ENCODE data around the gene ADAMTSL5.
"Not testable (repeated sequence)": the region's sequence is repeated elsewhere in the genome, so short reads cannot be mapped to it uniquely, and the experiment has no call there.

The ADAMTSL5 gene

GRCh38 chr19:1512671-1513498, at the start of gene ADAMTSL5:
Gene ADAMTSL5, minus strand, starts transcription at chr19:1513019. Its CDS starts 2,076 bp downstream, at chr19:1510943.
- DNase-seq, result no peak

- no peak for DNase-seq
Observed at GRCh38 chr19:1561236-1561842, 48.5 kb upstream of the ADAMTSL5 start.

- no peak for DNase-seq
Observed at GRCh38 chr19:1560286-1560882, 47.6 kb upstream of the ADAMTSL5 start.

DNA sequence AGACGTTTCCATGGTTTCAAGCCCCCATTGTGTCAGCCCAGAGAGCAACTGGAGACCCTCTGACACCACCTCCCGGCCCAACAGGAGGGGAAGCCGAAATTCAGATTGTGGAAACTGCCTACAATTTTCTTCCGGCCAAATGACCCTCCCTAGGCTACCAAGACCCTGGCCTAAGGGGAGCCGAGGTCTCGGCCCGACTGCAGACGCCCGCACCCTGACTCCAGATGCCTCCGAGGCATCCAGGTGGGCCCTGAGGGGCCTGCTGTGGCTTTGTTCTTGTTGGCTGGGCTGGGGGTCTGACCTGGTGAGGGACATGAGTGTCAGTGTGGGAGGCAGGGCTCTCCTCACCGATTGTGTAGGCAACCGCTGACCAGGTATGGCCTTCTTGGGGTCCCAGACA, 45.7 kb upstream of the ADAMTSL5 start:
- DNase-seq, result no peak

- DNase-seq, result no peak
Observed at GRCh38 chr19:1556390-1557070, 43.7 kb upstream of the ADAMTSL5 start.

GRCh38 chr19:1555487-1556389, 42.9 kb upstream of the ADAMTSL5 start:
- DNase-seq, result no peak

DNA sequence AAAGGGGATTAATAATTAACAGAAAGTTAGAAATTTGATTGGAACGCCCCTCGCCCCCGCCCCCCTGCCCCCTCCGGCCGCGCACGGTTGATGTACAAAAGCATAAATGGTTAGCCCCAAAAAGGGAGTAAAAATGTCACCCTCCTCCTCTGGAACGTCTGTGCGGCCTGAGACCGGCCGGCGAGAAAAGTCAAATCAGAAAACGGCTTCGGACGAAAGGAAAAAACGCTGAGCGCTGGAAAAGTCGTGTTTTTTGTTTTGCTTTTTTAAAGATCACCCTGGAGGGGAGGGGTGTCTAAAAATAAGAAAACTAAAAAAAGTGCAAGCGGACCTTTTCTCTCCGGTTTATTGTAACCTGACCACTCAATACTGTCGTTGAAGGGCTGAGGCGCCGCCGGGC, 42.1 kb upstream of the ADAMTSL5 start:
- no peak for DNase-seq

- no peak for DNase-seq
Observed at GRCh38 chr19:1553415-1553814, 40.6 kb upstream of the ADAMTSL5 start.

GRCh38 chr19:1551068-1552040, 38.5 kb upstream of the ADAMTSL5 start:
- no peak for DNase-seq

GRCh38 chr19:1549332-1549945, 36.6 kb upstream of the ADAMTSL5 start:
- no peak for DNase-seq

GRCh38 chr19:1540365-1540925, 27.6 kb upstream of the ADAMTSL5 start:
- no peak for DNase-seq

DNA sequence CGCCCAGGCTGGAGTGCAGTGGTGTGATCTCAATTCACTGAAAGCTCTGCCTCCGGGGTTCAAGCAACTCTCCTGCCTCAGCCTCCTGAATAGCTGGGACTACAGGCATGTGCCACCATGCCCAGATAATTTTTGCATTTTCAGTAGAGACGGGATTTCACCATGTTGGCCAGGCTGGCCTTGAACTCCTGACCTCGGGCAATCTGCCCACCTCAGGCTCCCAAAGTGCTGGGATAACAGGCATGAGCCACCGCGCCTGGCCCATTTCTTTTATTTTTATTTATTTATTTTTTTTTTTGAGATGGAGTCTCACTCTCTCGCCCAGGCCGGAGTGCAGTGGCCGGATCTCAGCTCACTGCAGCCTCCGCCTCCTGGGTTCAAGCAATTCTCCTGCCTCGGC, 26.9 kb upstream of the ADAMTSL5 start:
- not testable (repeated sequence) for DNase-seq

- no peak for DNase-seq
Observed at GRCh38 chr19:1538978-1539377, 26.2 kb upstream of the ADAMTSL5 start.

DNA sequence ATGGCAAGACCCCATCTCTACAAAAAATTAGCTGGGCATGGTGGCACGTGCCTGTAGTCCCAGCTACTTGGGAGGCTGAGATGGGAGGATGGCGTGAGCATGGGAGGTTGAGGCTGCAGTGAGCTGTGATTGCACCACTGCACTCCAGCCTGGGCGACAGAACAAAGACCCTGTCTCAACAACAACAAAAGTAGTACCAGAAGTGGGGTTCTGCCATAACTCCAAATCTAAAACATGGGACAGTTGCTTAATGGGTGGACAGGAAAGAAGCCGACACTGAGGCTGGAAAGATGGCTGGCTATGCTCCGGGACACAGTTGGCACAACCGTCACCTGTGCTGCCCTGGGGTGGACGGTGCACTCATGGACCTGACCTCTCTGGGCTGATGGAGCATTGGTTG, 22.9 kb upstream of the ADAMTSL5 start:
- not testable (repeated sequence) for DNase-seq

- DNase-seq, result no peak
Observed at GRCh38 chr19:1534972-1535371, 22.2 kb upstream of the ADAMTSL5 start.

- DNase-seq, result no peak
Observed at GRCh38 chr19:1533510-1534150, 20.8 kb upstream of the ADAMTSL5 start.

- DNase-seq, result no peak
Observed at GRCh38 chr19:1532003-1532402, 19.2 kb upstream of the ADAMTSL5 start.

- DNase-seq, result no peak
Observed at GRCh38 chr19:1531587-1531986, 18.8 kb upstream of the ADAMTSL5 start.

GRCh38 chr19:1530856-1531255, 18.0 kb upstream of the ADAMTSL5 start:
- DNase-seq, result not testable (repeated sequence)

DNA sequence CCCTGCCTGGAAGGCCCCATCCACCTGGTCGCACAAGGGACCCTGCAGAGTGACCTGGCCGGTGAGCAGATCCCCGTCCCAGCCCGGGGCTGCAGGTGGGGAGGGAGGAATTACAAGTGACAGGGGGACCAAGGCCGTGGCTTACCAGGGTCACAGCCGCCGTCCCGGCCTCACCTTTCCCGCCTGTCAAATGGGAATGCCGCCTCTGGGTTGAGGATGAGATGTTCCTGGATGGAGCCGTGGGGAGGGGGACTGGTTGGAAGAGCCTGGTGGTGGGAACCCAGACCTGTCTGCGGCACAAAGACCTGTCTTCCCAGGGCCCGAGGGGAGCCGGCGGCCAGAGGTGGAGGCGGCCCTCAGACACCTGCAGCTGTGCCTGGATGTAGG, 16.6 kb upstream of the ADAMTSL5 start:
- DNase-seq, result no peak
